ENCODE data around the gene ADAMTS12. TPM values are rescaled to one million over a fixed set of nuclear protein-coding genes. Genes with fewer than 3 reads are reported as not detected.

Gene ADAMTS12
- total and polyA plus RNA-seq, 8 donors = 0.31 to 4.2 (median 0.40) TPM

DNA sequence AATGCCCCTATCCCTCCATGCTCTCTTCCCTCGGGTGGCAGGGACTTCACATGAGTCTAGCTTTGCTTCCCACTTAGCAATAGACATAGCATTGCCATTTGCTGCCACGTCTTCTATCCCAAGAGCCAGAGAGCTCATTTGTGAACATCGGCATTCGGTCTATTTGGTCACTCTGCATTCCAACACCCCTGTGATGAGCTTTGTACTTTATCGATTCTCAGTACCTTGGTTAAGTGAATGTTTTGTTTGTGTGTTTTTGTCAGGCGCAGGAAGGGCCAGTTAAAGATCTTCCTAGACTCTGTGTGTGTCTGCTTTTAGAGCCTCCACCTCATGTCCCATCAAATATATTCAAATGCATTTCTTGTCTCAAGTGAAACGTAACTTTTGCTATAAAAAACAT is 309.4 kb downstream of the ADAMTS12 start:
- FAIRE-seq = no peak
- intact Hi-C loops (cut with DNase I) = no loop called here
- no peak for DNase-seq
- no peaks in the 10 kb centered on the region for H3K27me3 ChIP-seq
- no peak overlapping the region for H3K4me3 ChIP-seq
- H3K4me1 ChIP-seq = no peaks in the 10 kb centered on the region
- 52 to 64% methylated on average over 7 of the region's 7 CpGs for WGBS, 2 donors
- ATAC-seq = peak in 1 of 4 donors; percentile 24
- H3K27ac ChIP-seq = no peak overlapping the region
- TF ChIP-seq, protein P1, sequence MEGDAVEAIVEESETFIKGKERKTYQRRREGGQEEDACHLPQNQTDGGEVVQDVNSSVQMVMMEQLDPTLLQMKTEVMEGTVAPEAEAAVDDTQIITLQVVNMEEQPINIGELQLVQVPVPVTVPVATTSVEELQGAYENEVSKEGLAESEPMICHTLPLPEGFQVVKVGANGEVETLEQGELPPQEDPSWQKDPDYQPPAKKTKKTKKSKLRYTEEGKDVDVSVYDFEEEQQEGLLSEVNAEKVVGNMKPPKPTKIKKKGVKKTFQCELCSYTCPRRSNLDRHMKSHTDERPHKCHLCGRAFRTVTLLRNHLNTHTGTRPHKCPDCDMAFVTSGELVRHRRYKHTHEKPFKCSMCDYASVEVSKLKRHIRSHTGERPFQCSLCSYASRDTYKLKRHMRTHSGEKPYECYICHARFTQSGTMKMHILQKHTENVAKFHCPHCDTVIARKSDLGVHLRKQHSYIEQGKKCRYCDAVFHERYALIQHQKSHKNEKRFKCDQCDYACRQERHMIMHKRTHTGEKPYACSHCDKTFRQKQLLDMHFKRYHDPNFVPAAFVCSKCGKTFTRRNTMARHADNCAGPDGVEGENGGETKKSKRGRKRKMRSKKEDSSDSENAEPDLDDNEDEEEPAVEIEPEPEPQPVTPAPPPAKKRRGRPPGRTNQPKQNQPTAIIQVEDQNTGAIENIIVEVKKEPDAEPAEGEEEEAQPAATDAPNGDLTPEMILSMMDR (IDR thresholded peaks at IDR 0.05) = no peak
- H3K9me3 ChIP-seq = no peaks in the 10 kb centered on the region
- no peaks in the 10 kb centered on the region for H3K36me3 ChIP-seq

DNA sequence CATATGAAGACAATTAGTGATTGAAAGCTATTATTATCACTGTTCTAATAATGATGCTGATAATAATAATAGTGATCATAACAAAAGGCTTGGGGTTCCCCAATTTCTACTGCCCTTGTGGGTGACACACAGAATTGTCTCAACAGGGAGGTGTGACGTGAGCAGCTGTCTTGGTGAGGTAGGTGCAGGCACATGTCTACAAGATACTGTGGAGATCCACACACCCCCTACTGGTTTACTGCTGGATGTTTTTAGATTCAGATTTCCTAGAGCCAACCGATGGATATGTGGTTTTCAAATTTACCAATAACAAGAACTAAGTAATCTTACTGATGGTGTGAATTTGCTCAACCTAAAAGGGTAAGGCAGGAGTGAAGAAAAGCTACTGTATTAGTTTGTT is 312.0 kb downstream of the ADAMTS12 start:
- TF ChIP-seq, protein P1 (IDR thresholded peaks at IDR 0.05) = no peak
- no peak for FAIRE-seq
- WGBS, 2 donors = 91 to 96% methylated on average over 2 of the region's 2 CpGs
- H3K36me3 ChIP-seq = no peaks in the 10 kb centered on the region
- intact Hi-C loops (cut with DNase I) = no loop called here
- no peaks in the 10 kb centered on the region for H3K4me1 ChIP-seq
- no peak overlapping the region for H3K4me3 ChIP-seq
- no peaks in the 10 kb centered on the region for H3K9me3 ChIP-seq
- no peak overlapping the region for H3K27ac ChIP-seq
- no peak for ATAC-seq
- no peaks in the 10 kb centered on the region for H3K27me3 ChIP-seq
- DNase-seq = no peak

DNA sequence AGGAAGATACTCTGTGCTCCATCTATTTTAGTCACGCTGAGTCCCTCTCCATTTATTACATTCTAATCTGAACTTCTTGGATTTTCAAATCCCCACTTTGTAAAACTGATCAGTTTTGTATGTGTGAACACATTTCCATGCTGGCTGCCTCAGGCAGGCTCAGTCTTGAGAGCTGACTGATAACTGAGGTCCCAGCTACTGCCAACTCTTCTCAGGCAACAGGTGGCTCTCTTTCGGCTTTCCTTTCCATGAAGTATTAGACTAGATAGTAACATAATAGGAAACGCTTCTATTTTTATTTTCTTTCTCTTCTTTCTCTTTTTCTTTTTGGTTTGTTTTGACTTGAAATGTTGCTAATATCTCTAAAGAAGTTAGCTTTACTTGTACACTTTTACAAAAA is 312.6 kb downstream of the ADAMTS12 start:
- Histone ChIP-seq H3K27ac (no peak overlapping the region), H3K36me3 (no peaks in the 10 kb centered on the region), H3K4me1 (no peaks in the 10 kb centered on the region), H3K27me3 (no peaks in the 10 kb centered on the region), H3K9me3 (no peaks in the 10 kb centered on the region), H3K4me3 (no peak overlapping the region)
- peak in 2 of 4 donors; percentile 56 to 72 for ATAC-seq
- intact Hi-C loops (cut with DNase I) = no loop called here
- FAIRE-seq = no peak
- TF ChIP-seq, protein P1 (IDR thresholded peaks at IDR 0.05) = no peak
- DNase-seq = no peak
- WGBS, 2 donors = 26 to 29% methylated on average over 3 of the region's 3 CpGs

DNA sequence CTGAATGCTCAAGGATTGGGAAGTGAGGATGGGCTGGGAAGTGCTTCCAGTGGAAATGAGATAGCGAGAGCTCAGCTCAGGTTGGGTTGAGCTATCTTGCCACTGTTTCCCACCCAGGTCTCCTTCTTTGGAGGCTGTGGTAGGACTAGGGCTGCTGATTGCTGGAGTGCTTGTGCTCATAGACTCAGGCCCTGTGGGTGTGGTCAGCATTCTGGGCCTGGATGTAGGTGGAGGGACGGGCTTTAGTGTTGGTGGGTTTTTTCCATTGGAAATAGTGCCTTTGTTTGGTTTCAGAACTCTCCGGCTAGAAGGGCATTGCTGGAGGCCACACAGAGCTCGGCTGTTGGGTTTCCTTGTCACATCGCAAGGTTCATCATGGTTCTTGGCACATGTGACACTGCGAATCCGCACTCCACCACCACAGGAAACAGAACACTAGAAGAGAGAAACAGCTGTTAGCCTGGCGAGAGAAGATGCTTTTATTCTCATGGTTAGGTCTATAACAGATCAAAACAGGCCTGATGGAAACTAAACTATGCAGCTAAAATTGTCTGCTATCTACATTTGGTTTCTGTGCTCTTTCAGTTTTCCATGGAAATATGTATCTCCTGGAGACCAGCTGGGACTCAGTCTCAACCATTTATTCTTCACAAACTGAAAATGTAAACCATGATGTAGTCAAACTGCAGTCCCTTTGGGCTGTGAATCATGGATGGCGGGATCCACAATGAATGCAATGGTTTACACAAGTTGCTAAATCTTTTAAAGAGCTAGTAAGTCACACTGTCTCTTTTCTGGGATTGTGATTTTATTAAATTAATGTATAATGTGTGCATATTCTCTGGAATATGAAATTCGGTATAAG is 314.8 kb downstream of the ADAMTS12 start:
- ATAC-seq (no peak), FAIRE-seq (no peak), DNase-seq (no peak)
- no peaks in the 10 kb centered on the region for H3K9me3 ChIP-seq
- intact Hi-C loops (cut with DNase I) = no loop called here
- no peaks in the 10 kb centered on the region for H3K36me3 ChIP-seq
- no peak overlapping the region for H3K4me3 ChIP-seq
- TF ChIP-seq, protein P1 (IDR thresholded peaks at IDR 0.05) = no peak
- WGBS, 2 donors = 93 to 98% methylated on average over 10 of the region's 10 CpGs
- no peaks in the 10 kb centered on the region for H3K4me1 ChIP-seq
- no peak overlapping the region for H3K27ac ChIP-seq
- H3K27me3 ChIP-seq = no peaks in the 10 kb centered on the region

DNA sequence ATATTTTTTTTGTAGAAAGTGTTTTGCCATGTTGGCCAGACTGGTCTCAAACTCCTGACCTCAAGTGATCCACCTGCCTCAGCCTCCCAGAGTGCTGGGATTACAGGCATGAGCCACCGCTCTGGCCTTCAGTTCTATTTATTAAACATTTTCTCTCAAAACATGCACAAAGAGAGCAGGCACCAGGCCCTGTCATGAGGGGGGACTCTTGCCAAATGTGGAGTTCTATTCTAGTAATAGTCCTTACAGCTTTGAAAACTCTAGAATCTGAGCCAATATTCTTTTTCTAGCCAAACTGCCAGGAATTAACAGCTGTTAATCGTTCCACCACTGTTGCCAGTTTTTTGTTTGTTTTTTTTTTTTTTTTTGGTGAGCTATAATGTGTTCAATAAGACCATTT is 326.5 kb downstream of the ADAMTS12 start:
- intact Hi-C loops (cut with DNase I) = no loop called here
- Histone ChIP-seq H3K4me3 (no peak overlapping the region), H3K27me3 (no peaks in the 10 kb centered on the region), H3K36me3 (no peaks in the 10 kb centered on the region), H3K27ac (peak overlapping the region in 2 of 4 donors; percentile 24 to 59), H3K4me1 (peaks cover 0 to 13% (median 7%) of the 10 kb centered on the region in 3 donors), H3K9me3 (no peaks in the 10 kb centered on the region)
- ATAC-seq = peak; percentile 95 to 97 (median 96)
- FAIRE-seq = no peak
- peak in 4 of 6 donors; percentile 73 to 85 (median 81) for DNase-seq
- WGBS, 2 donors = 9 to 13% methylated on average over 2 of the region's 2 CpGs
- TF ChIP-seq, protein P1 (IDR thresholded peaks at IDR 0.05) = no peak
